Endothelial cell of umbilical vein (primary cell): ENCODE measurements around the gene NEU3.

Experiments used
- CTCF ChIP-seq, 2 donors: IDR thresholded peaks; 1 replicate in 1 of 2; 2 replicates in 1 of 2; pipeline ENCODE4 v1.5.1; 2011; ENCODE audit warnings: low read length in 2 of 2, mild to moderate bottlenecking in 2 of 2, moderate library complexity in 2 of 2, control low read depth in 1 of 2, inconsistent platforms in 1 of 2, low read depth in 1 of 2; ENCODE audit not compliant: insufficient read depth in 1 of 2; ENCODE audit errors: extremely low read depth in 1 of 2
- EZH2 ChIP-seq: IDR thresholded peaks from 2 replicates; pipeline ENCODE4 v1.6.1; 2012; ENCODE audit warnings: borderline replicate concordance, low read depth, mild to moderate bottlenecking, moderate library complexity, low read length, inconsistent platforms; ENCODE audit not compliant: severe bottlenecking
- POLR2A ChIP-seq: IDR thresholded peaks from 2 replicates; pipeline ENCODE4 v1.6.1; 2012; ENCODE audit warnings: low read depth, mild to moderate bottlenecking, control low read depth, low read length

GRCh38 chr11:75056814-75057213 is 68.1 kb downstream of the NEU3 start:
- TF ChIP-seq CTCF (IDR thresholded peaks at IDR 0.05; ENCODE audit: extremely low read depth in 1 of 2, insufficient read depth in 1 of 2, low read depth in 1 of 2, low read length in 2 of 2) (no peak), POLR2A (no peak), EZH2 (no peak)
